ENCODE data around the gene B3GAT1.

- TF ChIP-seq EZH2 (IDR thresholded peaks at IDR 0.05; ENCODE audit: borderline replicate concordance, low read depth, low read length, severe bottlenecking) (peak; percentile 38), CTCF (IDR thresholded peaks at IDR 0.05; ENCODE audit: borderline replicate concordance, extremely low read depth, low read length, poor library complexity, severe bottlenecking) (no peak)
Measured at GRCh38 chr11:134330611-134331353, 81.3 kb downstream of the B3GAT1 start.

Measured in DND-41 (cell line).